Measurements from ENCODE around the gene DMRTA2.

- TF ChIP-seq, protein P1, sequence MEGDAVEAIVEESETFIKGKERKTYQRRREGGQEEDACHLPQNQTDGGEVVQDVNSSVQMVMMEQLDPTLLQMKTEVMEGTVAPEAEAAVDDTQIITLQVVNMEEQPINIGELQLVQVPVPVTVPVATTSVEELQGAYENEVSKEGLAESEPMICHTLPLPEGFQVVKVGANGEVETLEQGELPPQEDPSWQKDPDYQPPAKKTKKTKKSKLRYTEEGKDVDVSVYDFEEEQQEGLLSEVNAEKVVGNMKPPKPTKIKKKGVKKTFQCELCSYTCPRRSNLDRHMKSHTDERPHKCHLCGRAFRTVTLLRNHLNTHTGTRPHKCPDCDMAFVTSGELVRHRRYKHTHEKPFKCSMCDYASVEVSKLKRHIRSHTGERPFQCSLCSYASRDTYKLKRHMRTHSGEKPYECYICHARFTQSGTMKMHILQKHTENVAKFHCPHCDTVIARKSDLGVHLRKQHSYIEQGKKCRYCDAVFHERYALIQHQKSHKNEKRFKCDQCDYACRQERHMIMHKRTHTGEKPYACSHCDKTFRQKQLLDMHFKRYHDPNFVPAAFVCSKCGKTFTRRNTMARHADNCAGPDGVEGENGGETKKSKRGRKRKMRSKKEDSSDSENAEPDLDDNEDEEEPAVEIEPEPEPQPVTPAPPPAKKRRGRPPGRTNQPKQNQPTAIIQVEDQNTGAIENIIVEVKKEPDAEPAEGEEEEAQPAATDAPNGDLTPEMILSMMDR (IDR thresholded peaks at IDR 0.05), result no peak
- no peak for TF ChIP-seq POLR2AphosphoS5 (IDR thresholded peaks at IDR 0.05)
Observed at GRCh38 chr1:50426702-50427085, 3.5 kb upstream of the DMRTA2 start.
